Measurements from ENCODE around the gene USP32.
A peak's percentile ranks its signal among the peaks of the same experiment; 100 is the strongest.

USP32 gene

GRCh38 chr17:60327134-60327900 lies 64.6 kb downstream of the USP32 start:
- DNase-seq, result no peak

GRCh38 chr17:60326702-60327101 lies 65.2 kb downstream of the USP32 start:
- DNase-seq, result no peak

GRCh38 chr17:60325730-60326524 lies 66.0 kb downstream of the USP32 start:
- DNase-seq, result no peak

GRCh38 chr17:60323754-60324153 lies 68.2 kb downstream of the USP32 start:
- DNase-seq, result no peak

- no peak for DNase-seq
These were observed 69.9 kb downstream of the USP32 start for GRCh38 chr17:60322056-60322387.

- no peak for DNase-seq
These were observed 70.4 kb downstream of the USP32 start for GRCh38 chr17:60321336-60322055.

- DNase-seq, result no peak
These were observed 73.1 kb downstream of the USP32 start for GRCh38 chr17:60318830-60319229.

GRCh38 chr17:60318326-60318725 lies 73.6 kb downstream of the USP32 start:
- DNase-seq, result no peak

GRCh38 chr17:60315650-60316049 lies 76.3 kb downstream of the USP32 start:
- DNase-seq, result no peak

- DNase-seq, result peak; percentile 33
These were observed 77.0 kb downstream of the USP32 start for GRCh38 chr17:60314900-60315299.

- no peak for DNase-seq
These were observed 77.5 kb downstream of the USP32 start for GRCh38 chr17:60314423-60314822.

- DNase-seq, result no peak
These were observed 80.0 kb downstream of the USP32 start for GRCh38 chr17:60311936-60312335.

- no peak for DNase-seq
These were observed 80.7 kb downstream of the USP32 start for GRCh38 chr17:60311186-60311585.

GRCh38 chr17:60305141-60305540 lies 86.8 kb downstream of the USP32 start:
- DNase-seq, result peak; percentile 53

- no peak for DNase-seq
These were observed 87.4 kb downstream of the USP32 start for GRCh38 chr17:60304502-60304901.

GRCh38 chr17:60303406-60304099 lies 88.4 kb downstream of the USP32 start:
- no peak for DNase-seq

- no peak for DNase-seq
These were observed 90.3 kb downstream of the USP32 start for GRCh38 chr17:60301649-60302048.

- DNase-seq, result no peak
These were observed 91.0 kb downstream of the USP32 start for GRCh38 chr17:60300949-60301348.

- DNase-seq, result no peak
These were observed 91.9 kb downstream of the USP32 start for GRCh38 chr17:60300011-60300410.

- no peak for DNase-seq
These were observed 94.1 kb downstream of the USP32 start for GRCh38 chr17:60297760-60298401.

GRCh38 chr17:60296177-60296576 lies 95.8 kb downstream of the USP32 start:
- DNase-seq, result no peak

- DNase-seq, result no peak
These were observed 98.2 kb downstream of the USP32 start for GRCh38 chr17:60293580-60294335.
